Activated CD4-positive, alpha-beta T cell treated with anti-CD3 and anti-CD28 coated beads, Interleukin-2, amount 50 U/mL, for 16 hours (primary cell): ENCODE data around the gene SREBF2.

ENCODE experiments used
- DNase-seq: peaks from one replicate; pipeline ENCODE4 v3.0.0-alpha.2; 2020

SREBF2 gene

DNA sequence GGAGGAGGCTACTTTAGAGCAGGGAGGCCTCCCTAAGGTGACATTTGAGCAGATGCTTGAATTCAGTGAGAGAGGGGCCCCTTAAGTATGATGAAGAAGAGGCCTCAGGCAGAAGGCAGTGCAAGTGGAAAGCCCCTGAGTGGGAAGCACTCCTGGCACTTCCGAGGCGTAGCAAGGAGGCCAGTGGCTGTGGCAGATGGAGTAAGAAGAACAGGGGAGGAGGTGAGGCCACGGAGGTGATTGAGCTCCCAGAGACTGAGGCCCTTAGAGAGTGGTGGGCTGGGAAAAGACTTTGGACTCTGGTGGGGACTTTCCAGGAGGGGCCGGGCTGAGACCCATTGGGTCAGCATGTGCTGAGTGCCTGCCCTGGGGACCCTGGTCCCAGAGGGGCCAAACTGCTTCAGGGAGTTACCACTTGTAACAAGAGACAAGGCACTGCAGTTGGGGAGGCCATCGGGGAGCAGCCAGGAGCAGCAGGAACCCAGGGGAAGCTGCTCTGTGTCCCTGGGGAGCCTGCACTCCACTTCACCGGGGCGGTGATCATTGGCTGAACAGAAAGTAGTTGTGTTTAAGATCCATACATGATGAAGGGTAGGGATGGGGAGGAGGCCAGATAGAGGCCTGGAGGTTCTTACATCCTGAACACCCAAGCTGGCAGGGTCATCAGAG is 116.5 kb downstream of the SREBF2 start:
- no peak for DNase-seq

DNA sequence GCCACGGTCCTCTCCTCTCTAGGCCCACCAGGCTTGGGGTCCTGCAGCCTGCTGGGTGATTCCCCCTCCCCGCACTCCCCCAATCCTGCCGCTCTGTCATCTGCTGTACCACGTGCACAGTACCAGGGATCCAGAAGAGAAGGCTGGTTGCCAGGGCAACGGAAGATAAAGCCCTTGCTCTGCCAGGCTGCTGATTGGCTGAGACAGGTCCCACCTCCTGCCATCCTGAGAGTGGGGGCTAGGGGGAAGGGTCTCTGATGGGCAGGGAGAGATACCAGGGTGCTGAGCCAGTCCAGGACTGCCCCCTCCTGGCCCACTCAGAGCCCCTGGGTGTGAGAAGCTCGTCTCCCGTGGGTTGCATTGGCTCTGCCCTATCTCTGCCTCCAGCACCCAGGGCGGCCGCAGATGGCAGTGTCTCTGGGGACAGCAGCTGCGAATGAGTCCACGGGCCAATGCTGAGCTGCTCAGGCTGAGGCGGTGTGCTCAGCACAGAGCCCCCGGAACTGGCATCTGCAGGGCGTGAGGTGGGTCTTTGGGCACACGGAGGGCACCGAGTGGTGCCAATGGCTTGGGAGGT is 119.1 kb downstream of the SREBF2 start, which contains the start of gene SMIM45:
SMIM45 (plus strand) TSS at position 253 of the 577 bp plus-strand sequence.
- DNase-seq: no peak

DNA sequence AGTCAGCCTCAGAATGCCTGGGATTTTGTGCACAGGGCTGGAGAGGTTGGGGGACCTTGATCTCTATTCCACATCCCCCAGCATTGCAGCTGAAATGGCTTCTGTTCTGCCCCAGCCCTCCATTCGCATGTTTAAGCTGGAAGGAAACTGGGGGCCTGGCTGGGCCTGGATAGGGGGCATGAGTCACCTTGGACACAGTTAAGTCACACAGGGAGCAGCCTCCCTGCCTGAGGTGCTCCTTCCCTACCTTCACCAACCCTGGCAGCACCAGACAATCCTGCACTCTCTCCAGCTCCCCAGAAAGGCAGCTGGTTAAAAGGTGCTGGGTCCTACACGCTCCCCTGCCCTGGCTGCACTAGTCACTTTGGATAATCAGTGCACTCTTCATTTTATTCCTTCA is 119.8 kb downstream of the SREBF2 start:
- DNase-seq: no peak
